GM10248 (cell line): ENCODE data around the gene POLA1.

Experiments used
- CTCF ChIA-PET: fragments of 300-600 bp; sonication (Branson Sonifier 250); formaldehyde crosslinking; extraction: SDS; loops from one replicate; lab custom pipeline; 2021; ENCODE audit warnings: antibody characterized with exemption; lab: Yijun Ruan, JAX
- POLR2A ChIA-PET: fragments of 350-650 bp; sonication (Branson Sonifier 250); formaldehyde crosslinking; extraction: SDS; loops from one replicate; lab custom pipeline; 2020; ENCODE audit warnings: antibody characterized with exemption; lab: Yijun Ruan, JAX
- DNase-seq: peaks from one replicate; pipeline ENCODE4 v3.0.0; 2012; ENCODE audit errors: extremely low spot score
- CTCF ChIP-seq: IDR thresholded peaks from 2 replicates; pipeline ENCODE4 v1.5.1; 2012; ENCODE audit warnings: mild to moderate bottlenecking, low read depth; ENCODE audit errors: extremely low read depth, missing control alignments, control extremely low read depth

Gene POLA1

GRCh38 chrX:24961809-24962208 is 268.1 kb downstream of the POLA1 start:
- TF ChIP-seq CTCF = no peak
- CTCF ChIA-PET = interaction anchor here (1.0 kb wide), 1 partner anchor 41 kb away, joined by 3 read pairs; no protein-coding TSS in a partner anchor
- no peak for DNase-seq
- POLR2A ChIA-PET = no interaction called here

- POLR2A ChIA-PET = no interaction called here
- no peak for TF ChIP-seq CTCF
- no peak for DNase-seq
- CTCF ChIA-PET = no interaction called here
These were observed 270.1 kb downstream of the POLA1 start for GRCh38 chrX:24963823-24964222.

- ChIA-PET POLR2A (no interaction called here), CTCF (interaction anchor here (1.3 kb wide), 1 partner anchor 72 kb away, joined by 3 read pairs; no protein-coding TSS in a partner anchor)
- TF ChIP-seq CTCF = no peak
- no peak for DNase-seq
These were observed 271.7 kb downstream of the POLA1 start for GRCh38 chrX:24965372-24965771.

- POLR2A ChIA-PET = no interaction called here
- CTCF ChIA-PET = no interaction called here
- DNase-seq = no peak
- no peak for TF ChIP-seq CTCF
These were observed 276.1 kb downstream of the POLA1 start for GRCh38 chrX:24969812-24970211.

- ChIA-PET CTCF (no interaction called here), POLR2A (no interaction called here)
- no peak for TF ChIP-seq CTCF
- no peak for DNase-seq
These were observed 285.4 kb downstream of the POLA1 start for GRCh38 chrX:24979081-24979480.

GRCh38 chrX:24981030-24981429 is 287.3 kb downstream of the POLA1 start:
- CTCF ChIA-PET = interaction anchor here (1.2 kb wide), 1 partner anchor 24 kb away, joined by 3 read pairs; no protein-coding TSS in a partner anchor
- POLR2A ChIA-PET = no interaction called here
- no peak for TF ChIP-seq CTCF
- no peak for DNase-seq
